Lung (tissue), 13 donors: ENCODE measurements around the gene ZNF391. TPM values are rescaled to one million over a fixed set of nuclear protein-coding genes. Genes with fewer than 3 reads are reported as not detected.

Experiments
- ATAC-seq: fragments of 200-7000 bp; cut with Tn5 transposase; one replicate; pipeline ENCODE4 v1.9.1; 2020; ENCODE audit warnings: moderate number of reproducible peaks; ENCODE audit not compliant: insufficient read depth, low FRiP score
- DNase-seq, 3 donors: peaks; one replicate each; pipeline ENCODE4 v3.0.0-alpha.2; 2013 to 2017
- H3K27ac ChIP-seq, 2 donors: one replicate each; pipeline ENCODE4 v1.5.1; 2013; ENCODE audit warnings: mild to moderate bottlenecking in 2 of 2, moderate library complexity in 2 of 2, control low read depth in 1 of 2, inconsistent platforms in 1 of 2, low read depth in 1 of 2, low read length in 1 of 2
- H3K27me3 ChIP-seq, 3 donors: one replicate each; pipeline ENCODE4 v1.5.1; 2013; ENCODE audit warnings: low read length in 2 of 3; ENCODE audit not compliant: control insufficient read depth in 3 of 3, insufficient read depth in 3 of 3
- H3K36me3 ChIP-seq, 4 donors: one replicate each; pipeline ENCODE4 v1.5.1; 2013; ENCODE audit warnings: low read length in 4 of 4, mild to moderate bottlenecking in 1 of 4, moderate library complexity in 1 of 4; ENCODE audit not compliant: control insufficient read depth in 4 of 4, insufficient read depth in 4 of 4
- H3K4me1 ChIP-seq, 5 donors: one replicate each; pipeline ENCODE4 v1.5.1; 2013; ENCODE audit warnings: low read length in 5 of 5, mild to moderate bottlenecking in 2 of 5, moderate library complexity in 1 of 5; ENCODE audit not compliant: control insufficient read depth in 5 of 5, insufficient read depth in 5 of 5
- H3K4me3 ChIP-seq: one replicate; pipeline ENCODE4 v1.5.1; 2013; ENCODE audit warnings: mild to moderate bottlenecking, control low read depth, moderate library complexity
- H3K9ac ChIP-seq, 2 donors: one replicate each; pipeline ENCODE4 v1.5.1; 2013; ENCODE audit warnings: low read length in 2 of 2, control low read depth in 1 of 2; ENCODE audit not compliant: insufficient read depth in 1 of 2
- H3K9me3 ChIP-seq, 4 donors: one replicate each; pipeline ENCODE4 v1.5.1; 2013; ENCODE audit warnings: low read length in 3 of 4, mild to moderate bottlenecking in 1 of 4, moderate library complexity in 1 of 4; ENCODE audit not compliant: control insufficient read depth in 4 of 4, insufficient read depth in 3 of 4
- CTCF ChIP-seq: IDR thresholded peaks from 2 replicates; pipeline ENCODE4 v1.5.1; 2012; ENCODE audit warnings: mild to moderate bottlenecking; ENCODE audit errors: control extremely low read depth, extremely low read depth
- WGBS, 2 donors: extraction: QIAGEN DNeasy Blood & Tissue Kit; methylation state at CpG; one replicate each; pipeline ENCODE4 v1.1.7; 2013; 5-methylcytosine and 5-hydroxymethylcytosine counted together
- polyA plus RNA-seq, 2 donors: library from polyadenylated mRNA; stranded (reverse); fragments of 200-250 nt; gene quantifications; one replicate each; pipeline ENCODE4 v1.2.1, GENCODE V29; 2013
- small RNA-seq: library from RNA; depleted of rRNA; stranded (forward); fragments of <200 nt; gene quantifications from one replicate; pipeline ENCODE3, GENCODE V24; 2014; ENCODE audit warnings: low replicate concordance
- total RNA-seq, 2 donors: library from RNA; depleted of rRNA in 1 of 2; stranded (reverse); fragments of >200 nt in 1 of 2; gene quantifications; one replicate each; pipeline ENCODE4 v1.2.1, GENCODE V29; 2014 to 2021
- donor health status: control.
- donor health status: control.
- donor health status: Bipolar disorder and iron deficiency.
- donor health status: healthy.
- donor health status: DM: yes; HTN: yes; CAD: no.

The ZNF391 gene
- total and polyA plus RNA-seq, 4 donors = 1.5 to 5.3 (median 2.9) TPM

GRCh38 chr6:27452496-27452897 is 63.9 kb downstream of the ZNF391 start:
- no peak overlapping the region for H3K27ac ChIP-seq
- no peak for ATAC-seq
- WGBS, 2 donors = 97 to 99% methylated on average over 3 of the region's 3 CpGs
- TF ChIP-seq CTCF = no peak
- no peaks in the 10 kb centered on the region for H3K27me3 ChIP-seq
- H3K4me3 ChIP-seq = no peak overlapping the region
- no peak for DNase-seq
- no peaks in the 10 kb centered on the region for H3K4me1 ChIP-seq
- H3K9me3 ChIP-seq = peaks cover 21 to 61% (median 53%) of the 10 kb centered on the region in 4 donors
- no peak overlapping the region for H3K9ac ChIP-seq
- peaks cover 18 to 75% (median 67%) of the 10 kb centered on the region in 4 donors for H3K36me3 ChIP-seq

Small RNA genes lying within 50 kb of the gene (small RNA-seq; reads per million reads assigned to genes)
- not detected for gene MCFD2P1

Other genes with a start within 250 kb of the ZNF391 start
- 10 to 100 TPM in 1 of 2 donors, 1 to 10 TPM in 1; 3.2 to 18.0 TPM for gene PRSS16, start 141.1 kb upstream of the ZNF391 start, total RNA-seq
- gene PRSS16, start 141.1 kb upstream of the ZNF391 start, polyA plus RNA-seq = 10 to 100 TPM; 10.2 to 11.0 TPM
- not detected for gene POM121L2, start 76.5 kb upstream of the ZNF391 start, total RNA-seq
- not detected for gene POM121L2, start 76.5 kb upstream of the ZNF391 start, polyA plus RNA-seq
- gene ZNF184, start 84.3 kb downstream of the ZNF391 start, total RNA-seq = 10 to 100 TPM in 1 of 2 donors, 1 to 10 TPM in 1; 5.0 to 11.9 TPM
- gene ZNF184, start 84.3 kb downstream of the ZNF391 start, polyA plus RNA-seq = 1 to 10 TPM; 1.4 to 2.3 TPM